HepG2 (cell line): ENCODE results near the gene UGT1A7. TPM values are rescaled to one million over a fixed set of nuclear protein-coding genes. Genes with fewer than 3 reads are reported as not detected.
A peak's percentile ranks its signal among the peaks of the same experiment; 100 is the strongest.

Experiments
- ATAC-seq: fragments of 200-7000 bp; cut with Tn5 transposase; 3 replicates; pipeline ENCODE4 v1.9.1; 2020; ENCODE audit warnings: mild to moderate bottlenecking, moderate library complexity
- BruUV-seq: library from RNA; stranded (reverse); fragments of 400-500 nt; replicated peaks from 2 replicates; lab custom pipeline; 2021; lab: Mats Ljungman, UMichigan
- CTCF ChIA-PET: fragments of 300-600 bp; formaldehyde crosslinking; extraction: SDS; loops from one replicate; lab custom pipeline; 2021; ENCODE audit warnings: low total read pairs, inconsistent platforms, low intra/inter-chr PET ratio; lab: Yijun Ruan, JAX
- POLR2A ChIA-PET: fragments of 350-600 bp; sonication (Branson Sonifier 250); formaldehyde crosslinking; loops from one replicate; lab custom pipeline; 2020; ENCODE audit warnings: antibody characterized with exemption, inconsistent platforms; lab: Yijun Ruan, JAX
- DNase-seq: peaks from one replicate; pipeline ENCODE4 v3.0.0-alpha.2; 2015; ENCODE audit warnings: low spot score
- FAIRE-seq: peaks from 3 replicates; lab custom pipeline; 2011; peaks lifted over from hg19 to GRCh38; lab: Jason Lieb, UNC
- H2AFZ ChIP-seq: one replicate; pipeline ENCODE4 v1.6.1; 2011; ENCODE audit warnings: low read length, inconsistent platforms
- H3K27ac ChIP-seq: fragments of 300-600 bp; 3 replicates; pipeline ENCODE4 v1.8.0; 2011; ENCODE audit warnings: mixed run types, mild to moderate bottlenecking, mixed read lengths, low read length, inconsistent platforms; ENCODE audit not compliant: insufficient read depth; ENCODE audit errors: extremely low read length
- H3K27me3 ChIP-seq, 2 experiments: fragments of 200-600 bp in 1 of 2; 2 replicates in 1 of 2; 3 replicates in 1 of 2; pipeline versions ENCODE4 v1.6.0 to v1.8.0; 2011; ENCODE audit warnings: low read length in 2 of 2, mild to moderate bottlenecking in 2 of 2, moderate library complexity in 2 of 2, inconsistent platforms in 1 of 2; ENCODE audit not compliant: insufficient read depth in 2 of 2, control insufficient read depth in 1 of 2
- H3K36me3 ChIP-seq, 2 experiments: fragments of 200-600 bp in 1 of 2; replicated peaks in 1 of 2; 2 replicates in 1 of 2; 3 replicates in 1 of 2; pipeline versions ENCODE4 v1.5.1 to v1.8.0; 2011; ENCODE audit warnings: low read length in 2 of 2, inconsistent platforms in 1 of 2; ENCODE audit not compliant: insufficient read depth in 2 of 2, control insufficient read depth in 1 of 2
- H3K4me1 ChIP-seq: 2 replicates; pipeline ENCODE4 v1.5.1; 2012; ENCODE audit warnings: low read length, inconsistent platforms; ENCODE audit not compliant: insufficient read depth
- H3K4me2 ChIP-seq: 2 replicates; pipeline ENCODE4 v1.6.0; 2011; ENCODE audit warnings: low read depth, low read length, inconsistent platforms
- H3K4me3 ChIP-seq, 3 experiments: fragments of 200-600 bp in 1 of 3; sonication (generic), shearing (Covaris generic) in 1 of 3; replicated peaks in 1 of 3; 2 replicates each; pipeline ENCODE4 v1.5.1; 2011 to 2016; ENCODE audit warnings: low read length in 3 of 3, inconsistent platforms in 2 of 3, low read depth in 2 of 3, mild to moderate bottlenecking in 2 of 3, control low read depth in 1 of 3, mixed read lengths in 1 of 3; ENCODE audit not compliant: insufficient read depth in 1 of 3
- H3K79me2 ChIP-seq: one replicate; pipeline ENCODE4 v1.6.1; 2011; ENCODE audit warnings: low read length, inconsistent platforms; ENCODE audit not compliant: insufficient read depth
- H3K9ac ChIP-seq: 2 replicates; pipeline ENCODE4 v1.6.0; 2011; ENCODE audit warnings: mild to moderate bottlenecking, low read depth, low read length, inconsistent platforms; ENCODE audit not compliant: insufficient read depth
- H3K9me3 ChIP-seq: 2 replicates; pipeline ENCODE4 v1.5.1; 2012; ENCODE audit warnings: mild to moderate bottlenecking, low read length
- H4K20me1 ChIP-seq: 2 replicates; pipeline ENCODE4 v1.6.0; 2011; ENCODE audit warnings: inconsistent platforms, mild to moderate bottlenecking, low read length, moderate library complexity; ENCODE audit not compliant: insufficient read depth
- ATF7-NPFF ChIP-seq: sonication (generic); formaldehyde crosslinking; IDR thresholded peaks from 2 replicates; pipeline ENCODE4 v1.8.1; 2023; ENCODE audit warnings: mild to moderate bottlenecking, low read depth, missing genetic modification reagents, moderate library complexity
- HOXA7 ChIP-seq: sonication (generic); formaldehyde crosslinking; IDR thresholded peaks from 2 replicates; pipeline ENCODE4 v1.8.1; 2022; ENCODE audit warnings: mild to moderate bottlenecking, missing genetic modification reagents, moderate library complexity
- MED8 ChIP-seq: sonication (generic); formaldehyde crosslinking; IDR thresholded peaks from 2 replicates; pipeline ENCODE4 v1.8.1; 2023; ENCODE audit warnings: mild to moderate bottlenecking, missing genetic modification reagents; ENCODE audit not compliant: insufficient replicate concordance
- MNT ChIP-seq: fragments of 450-650 bp; IDR thresholded peaks from 2 replicates; pipeline ENCODE4 v1.6.1; 2016
- THRA ChIP-seq: sonication (generic); formaldehyde crosslinking; IDR thresholded peaks from 2 replicates; pipeline ENCODE4 v1.4.0; 2020; ENCODE audit warnings: missing genetic modification reagents, borderline replicate concordance
- ZNF326 ChIP-seq: sonication (generic); formaldehyde crosslinking; IDR thresholded peaks from 2 replicates; pipeline ENCODE4 v1.4.0; 2020; ENCODE audit warnings: missing genetic modification reagents, borderline replicate concordance
- ZNF460 ChIP-seq: sonication (generic); formaldehyde crosslinking; IDR thresholded peaks from 2 replicates; pipeline ENCODE4 v1.5.1; 2020; ENCODE audit warnings: missing genetic modification reagents, mild to moderate bottlenecking, borderline replicate concordance
- ZNF530 ChIP-seq: sonication (generic); formaldehyde crosslinking; IDR thresholded peaks from 2 replicates; pipeline ENCODE4 v1.5.0; 2020; ENCODE audit warnings: low read depth, mild to moderate bottlenecking, missing genetic modification reagents
- WGBS: methylation state at CpG from one replicate; pipeline ENCODE4 v1.1.6; 2017; ENCODE audit warnings: low lambda C conversion rate; 5-methylcytosine and 5-hydroxymethylcytosine counted together
- in situ Hi-C: cut with HindIII; loops from 2 replicates; pipeline ENCODE4 v1.10.0; 2017; ENCODE audit warnings: low pct_unique_long_range_greater_than_20kb; ENCODE audit not compliant: extremely low pct_ligation_motif_present
- intact Hi-C: fragments of 100-400 bp; cut with micrococcal nuclease; formaldehyde crosslinking; loops from one replicate; pipeline ENCODE4 v1.10.0; 2022; ENCODE audit not compliant: unreplicated experiment
- polyA plus RNA-seq, 8 experiments: library from polyadenylated mRNA; depleted of rRNA in 3 of 8; stranded (reverse) in 7 of 8; unstranded in 1 of 8; fragments of >200 nt; fragmentation: Illumina TruSeq in 4 of 8; extraction: Trizol in 4 of 8; gene quantifications; 2 replicates each; pipeline versions ENCODE4 v1.2.1 to v1.2.3, GENCODE V29; 2011 to 2016; ENCODE audit warnings: low read depth in 4 of 8, missing spikeins in 1 of 8, mixed read lengths in 1 of 8; ENCODE audit not compliant: insufficient read depth in 1 of 8
- total RNA-seq, 5 experiments: library from RNA; depleted of rRNA; stranded (reverse); fragments of >200 nt; fragmentation: Illumina TruSeq; extraction: Trizol; gene quantifications; 2 replicates each; pipeline ENCODE4 v1.2.3, GENCODE V29; 2016; ENCODE audit warnings: low read depth in 1 of 5

The UGT1A7 gene
- total and polyA plus RNA-seq, 2 of the 13 experiments (the other 11 are each of a cell fraction or from before 2014, with no cell fraction given): not detected

- no peak for FAIRE-seq
- CTCF ChIA-PET: no interaction called here
- Histone ChIP-seq H3K4me3 (no peak overlapping the region), H3K4me1 (no peaks in the 10 kb centered on the region), H3K9me3 (no peaks in the 10 kb centered on the region), H2AFZ (no peak overlapping the region)
- no peak for DNase-seq
- POLR2A ChIA-PET: no interaction called here
- TF ChIP-seq ZNF530 (CRISPR knock-in tag) (no peak), MED8 (CRISPR knock-in tag) (no peak), ZNF326 (CRISPR knock-in tag) (no peak), ATF7-NPFF (CRISPR knock-in tag) (no peak), MNT (peak; percentile 85)
- TF ChIP-seq, all 625 proteins: peak for 1
- Histone ChIP-seq H3K36me3 (no peaks in the 10 kb centered on the region), H3K9ac (no peak overlapping the region), H4K20me1 (no peaks in the 10 kb centered on the region), H3K27me3 (peaks cover 0 to 38% of the 10 kb centered on the region in 2 experiments; a peak in 3 of 5 replicates), H3K79me2 (no peaks in the 10 kb centered on the region), H3K27ac (no peak overlapping the region), H3K4me2 (no peak overlapping the region)
- WGBS: 67% methylated on average over 6 of the region's 6 CpGs
- no TSS peak for BruUV-seq
- ATAC-seq: no peak
- intact Hi-C loops: no loop called here
- in situ Hi-C loops: no loop called here
Observed at GRCh38 chr2:233810385-233810784, 128.7 kb downstream of the UGT1A7 start.

- ATAC-seq (no peak), DNase-seq (no peak), FAIRE-seq (no peak)
- Histone ChIP-seq H3K9me3 (no peaks in the 10 kb centered on the region), H3K27ac (no peak overlapping the region), H4K20me1 (no peaks in the 10 kb centered on the region), H3K36me3 (no peaks in the 10 kb centered on the region), H3K79me2 (no peaks in the 10 kb centered on the region), H3K4me3 (no peak overlapping the region), H3K27me3 (peaks cover 0 to 38% of the 10 kb centered on the region in 2 experiments; a peak in 3 of 5 replicates), H3K4me2 (no peak overlapping the region), H3K4me1 (no peaks in the 10 kb centered on the region), H3K9ac (no peak overlapping the region), H2AFZ (no peak overlapping the region)
- ChIA-PET CTCF (no interaction called here), POLR2A (no interaction called here)
- 42% methylated on average over 4 of the region's 4 CpGs for WGBS
- intact Hi-C loops: no loop called here
- BruUV-seq: no TSS peak
- in situ Hi-C loops: no loop called here
- TF ChIP-seq ZNF460 (CRISPR knock-in tag) (no peak), THRA (CRISPR knock-in tag) (no peak), HOXA7 (CRISPR knock-in tag) (no peak)
Observed at GRCh38 chr2:233811087-233811486, 129.4 kb downstream of the UGT1A7 start.
